Lung (tissue), 12 donors: ENCODE measurements around the gene NLRP14. TPM values are rescaled to one million over a fixed set of nuclear protein-coding genes. Genes with fewer than 3 reads are reported as not detected.

Source experiments
- ATAC-seq: fragments of 200-7000 bp; cut with Tn5 transposase; one replicate; pipeline ENCODE4 v1.9.1; 2020; ENCODE audit warnings: moderate number of reproducible peaks; ENCODE audit not compliant: insufficient read depth, low FRiP score
- DNase-seq, 3 donors: peaks; one replicate each; pipeline ENCODE4 v3.0.0-alpha.2; 2013 to 2017
- H3K27ac ChIP-seq, 2 donors: one replicate each; pipeline ENCODE4 v1.5.1; 2013; ENCODE audit warnings: mild to moderate bottlenecking in 2 of 2, moderate library complexity in 2 of 2, control low read depth in 1 of 2, inconsistent platforms in 1 of 2, low read depth in 1 of 2, low read length in 1 of 2
- H3K27me3 ChIP-seq, 3 donors: one replicate each; pipeline ENCODE4 v1.5.1; 2013; ENCODE audit warnings: low read length in 2 of 3; ENCODE audit not compliant: control insufficient read depth in 3 of 3, insufficient read depth in 3 of 3
- H3K36me3 ChIP-seq, 4 donors: one replicate each; pipeline ENCODE4 v1.5.1; 2013; ENCODE audit warnings: low read length in 4 of 4, mild to moderate bottlenecking in 1 of 4, moderate library complexity in 1 of 4; ENCODE audit not compliant: control insufficient read depth in 4 of 4, insufficient read depth in 4 of 4
- H3K4me1 ChIP-seq, 5 donors: one replicate each; pipeline ENCODE4 v1.5.1; 2013; ENCODE audit warnings: low read length in 5 of 5, mild to moderate bottlenecking in 2 of 5, moderate library complexity in 1 of 5; ENCODE audit not compliant: control insufficient read depth in 5 of 5, insufficient read depth in 5 of 5
- H3K4me3 ChIP-seq: one replicate; pipeline ENCODE4 v1.5.1; 2013; ENCODE audit warnings: mild to moderate bottlenecking, control low read depth, moderate library complexity
- H3K9ac ChIP-seq, 2 donors: one replicate each; pipeline ENCODE4 v1.5.1; 2013; ENCODE audit warnings: low read length in 2 of 2, control low read depth in 1 of 2; ENCODE audit not compliant: insufficient read depth in 1 of 2
- H3K9me3 ChIP-seq, 4 donors: one replicate each; pipeline ENCODE4 v1.5.1; 2013; ENCODE audit warnings: low read length in 3 of 4, mild to moderate bottlenecking in 1 of 4, moderate library complexity in 1 of 4; ENCODE audit not compliant: control insufficient read depth in 4 of 4, insufficient read depth in 3 of 4
- CTCF ChIP-seq: IDR thresholded peaks from 2 replicates; pipeline ENCODE4 v1.5.1; 2012; ENCODE audit warnings: mild to moderate bottlenecking; ENCODE audit errors: control extremely low read depth, extremely low read depth
- WGBS, 2 donors: extraction: QIAGEN DNeasy Blood & Tissue Kit; methylation state at CpG; one replicate each; pipeline ENCODE4 v1.1.7; 2013; 5-methylcytosine and 5-hydroxymethylcytosine counted together
- polyA plus RNA-seq, 2 donors: library from polyadenylated mRNA; stranded (reverse); fragments of 200-250 nt; gene quantifications; one replicate each; pipeline ENCODE4 v1.2.1, GENCODE V29; 2013
- total RNA-seq, 2 donors: library from RNA; depleted of rRNA in 1 of 2; stranded (reverse); fragments of >200 nt in 1 of 2; gene quantifications; one replicate each; pipeline ENCODE4 v1.2.1, GENCODE V29; 2014 to 2021
- donor health status: control.
- donor health status: control.
- donor health status: Bipolar disorder and iron deficiency.
- donor health status: healthy.
- donor health status: DM: yes; HTN: yes; CAD: no.

The NLRP14 gene
- total and polyA plus RNA-seq, 4 donors: 0.01 to 0.31 (median 0.15) TPM; not detected in 1

GRCh38 chr11:6988506-6988905, 31.8 kb upstream of the NLRP14 start:
- Histone ChIP-seq H3K4me1 (no peaks in the 10 kb centered on the region), H3K27ac (no peak overlapping the region), H3K36me3 (no peaks in the 10 kb centered on the region), H3K4me3 (no peak overlapping the region), H3K9me3 (no peaks in the 10 kb centered on the region), H3K27me3 (no peaks in the 10 kb centered on the region), H3K9ac (no peak overlapping the region)
- TF ChIP-seq CTCF: no peak
- DNase-seq (no peak), ATAC-seq (no peak)

- Histone ChIP-seq H3K27ac (no peak overlapping the region), H3K9ac (no peak overlapping the region), H3K27me3 (no peaks in the 10 kb centered on the region), H3K4me1 (no peaks in the 10 kb centered on the region), H3K9me3 (no peaks in the 10 kb centered on the region), H3K36me3 (no peaks in the 10 kb centered on the region), H3K4me3 (no peak overlapping the region)
- 72 to 85% methylated on average over 6 of the region's 6 CpGs for WGBS, 2 donors
- TF ChIP-seq CTCF: no peak
- ATAC-seq: no peak
- DNase-seq: no peak
Observed at GRCh38 chr11:6991227-6991626, 29.1 kb upstream of the NLRP14 start.

- Histone ChIP-seq H3K36me3 (no peaks in the 10 kb centered on the region), H3K9ac (no peak overlapping the region), H3K9me3 (no peaks in the 10 kb centered on the region), H3K4me3 (no peak overlapping the region), H3K4me1 (no peaks in the 10 kb centered on the region), H3K27me3 (no peaks in the 10 kb centered on the region), H3K27ac (no peak overlapping the region)
- DNase-seq (no peak), ATAC-seq (no peak)
- no peak for TF ChIP-seq CTCF
- WGBS, 2 donors: 67 to 82% methylated on average over 2 of the region's 2 CpGs
Observed at GRCh38 chr11:6992026-6992425, 28.3 kb upstream of the NLRP14 start.
